Caco-2 (cell line): Measurements from ENCODE around the gene GCC2. TPM values are rescaled to one million over a fixed set of nuclear protein-coding genes. Genes with fewer than 3 reads are reported as not detected.

Experiments used
- BruUV-seq: library from RNA; stranded (reverse); fragments of 400-500 nt; replicated peaks from 2 replicates; lab custom pipeline; 2021; lab: Mats Ljungman, UMichigan
- CTCF ChIA-PET: fragments of 300-600 bp; sonication (Branson Sonifier 250); formaldehyde crosslinking; loops from one replicate; lab custom pipeline; 2022; ENCODE audit warnings: antibody characterized with exemption; lab: Charles Lee
- POLR2A ChIA-PET: fragments of 300-600 bp; sonication (Branson Sonifier 250); formaldehyde crosslinking; loops from one replicate; lab custom pipeline; 2022; ENCODE audit warnings: antibody characterized with exemption; lab: Charles Lee
- DNase-seq, 2 experiments: peaks; one replicate each; pipeline versions ENCODE4 v3.0.0 to v3.0.0-alpha.2; 2020 to 2022
- H3K27me3 ChIP-seq: replicated peaks from 2 replicates; pipeline ENCODE4 v1.6.0; 2011; ENCODE audit warnings: low read length; ENCODE audit not compliant: control insufficient read depth, insufficient read depth
- H3K36me3 ChIP-seq: 2 replicates; pipeline ENCODE4 v1.5.1; 2011; ENCODE audit warnings: low read length; ENCODE audit not compliant: control insufficient read depth, insufficient read depth
- H3K4me1 ChIP-seq: fragments of 250-450 bp; sonication (Bioruptor Pico); 2 replicates; pipeline ENCODE4 v1.5.1; 2020; ENCODE audit warnings: mild to moderate bottlenecking
- H3K4me3 ChIP-seq: 2 replicates; pipeline ENCODE4 v1.5.1; 2011; ENCODE audit warnings: low read depth, mild to moderate bottlenecking, control low read depth, low read length
- H3K9me3 ChIP-seq: fragments of 250-450 bp; sonication (Bioruptor Pico); 2 replicates; pipeline ENCODE4 v1.5.1; 2020; ENCODE audit warnings: mild to moderate bottlenecking, moderate library complexity
- H3K27ac Mint-ChIP-seq: one replicate; pipeline ENCODE4 v1.8.0; 2022; ENCODE audit warnings: mixed read lengths; ENCODE audit not compliant: unreplicated experiment
- H3K27me3 Mint-ChIP-seq: one replicate; pipeline ENCODE4 v1.8.0; 2022; ENCODE audit warnings: mixed read lengths; ENCODE audit not compliant: insufficient read depth, unreplicated experiment
- H3K36me3 Mint-ChIP-seq: one replicate; pipeline ENCODE4 v1.8.0; 2022; ENCODE audit warnings: mild to moderate bottlenecking, mixed read lengths; ENCODE audit not compliant: insufficient read depth, unreplicated experiment
- H3K4me1 Mint-ChIP-seq: one replicate; pipeline ENCODE4 v1.8.0; 2022; ENCODE audit warnings: low read depth, mixed read lengths; ENCODE audit not compliant: unreplicated experiment
- H3K4me3 Mint-ChIP-seq: one replicate; pipeline ENCODE4 v1.8.0; 2022; ENCODE audit warnings: mild to moderate bottlenecking, moderate library complexity, mixed read lengths; ENCODE audit not compliant: unreplicated experiment
- H3K9me3 Mint-ChIP-seq: one replicate; pipeline ENCODE4 v1.8.0; 2022; ENCODE audit warnings: mixed read lengths; ENCODE audit not compliant: unreplicated experiment
- intact Hi-C: fragments of 100-400 bp; cut with micrococcal nuclease; formaldehyde crosslinking; loops from one replicate; pipeline ENCODE4 v1.10.0; 2022; ENCODE audit not compliant: unreplicated experiment
- total RNA-seq: library from RNA; stranded (reverse); gene quantifications from 2 replicates; pipeline ENCODE4 v1.2.3, GENCODE V29; 2022
- TF ChIP-seq, protein P1 (sequence below), 2 experiments: fragments of 200-600 bp in 1 of 2; IDR thresholded peaks; 1 replicate in 1 of 2; 2 replicates in 1 of 2; pipeline versions ENCODE4 v1.5.1 to v1.8.0; 2011 to 2022; ENCODE audit warnings: antibody characterized with exemption in 1 of 2, control low read depth in 1 of 2, inconsistent platforms in 1 of 2, low read depth in 1 of 2, low read length in 1 of 2, mild to moderate bottlenecking in 1 of 2, moderate library complexity in 1 of 2; ENCODE audit not compliant: insufficient read depth in 1 of 2, severe bottlenecking in 1 of 2, unreplicated experiment in 1 of 2

Gene GCC2
- total RNA-seq, 1 experiment from 2014 or later: 46.2 TPM

DNA sequence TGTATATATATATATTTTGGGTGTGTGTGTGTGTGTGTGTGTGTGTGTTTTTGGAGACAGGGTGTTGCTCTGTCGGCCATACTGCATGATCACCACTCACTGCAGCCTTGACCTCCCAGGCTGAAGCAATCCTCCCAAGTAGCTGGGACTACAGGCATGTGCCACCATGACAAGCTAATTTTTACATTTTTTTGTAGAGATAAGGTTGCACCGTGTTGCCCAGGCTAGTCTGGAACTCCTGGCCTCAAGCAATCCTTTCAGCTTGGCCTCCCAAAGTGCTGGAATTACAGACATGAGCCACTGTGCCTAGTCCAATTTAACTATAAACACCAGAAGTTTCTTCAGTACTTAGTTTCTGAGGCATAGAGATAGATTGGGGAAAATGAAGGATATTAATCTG, 103.6 kb downstream of the GCC2 start:
- TF ChIP-seq, protein P1, sequence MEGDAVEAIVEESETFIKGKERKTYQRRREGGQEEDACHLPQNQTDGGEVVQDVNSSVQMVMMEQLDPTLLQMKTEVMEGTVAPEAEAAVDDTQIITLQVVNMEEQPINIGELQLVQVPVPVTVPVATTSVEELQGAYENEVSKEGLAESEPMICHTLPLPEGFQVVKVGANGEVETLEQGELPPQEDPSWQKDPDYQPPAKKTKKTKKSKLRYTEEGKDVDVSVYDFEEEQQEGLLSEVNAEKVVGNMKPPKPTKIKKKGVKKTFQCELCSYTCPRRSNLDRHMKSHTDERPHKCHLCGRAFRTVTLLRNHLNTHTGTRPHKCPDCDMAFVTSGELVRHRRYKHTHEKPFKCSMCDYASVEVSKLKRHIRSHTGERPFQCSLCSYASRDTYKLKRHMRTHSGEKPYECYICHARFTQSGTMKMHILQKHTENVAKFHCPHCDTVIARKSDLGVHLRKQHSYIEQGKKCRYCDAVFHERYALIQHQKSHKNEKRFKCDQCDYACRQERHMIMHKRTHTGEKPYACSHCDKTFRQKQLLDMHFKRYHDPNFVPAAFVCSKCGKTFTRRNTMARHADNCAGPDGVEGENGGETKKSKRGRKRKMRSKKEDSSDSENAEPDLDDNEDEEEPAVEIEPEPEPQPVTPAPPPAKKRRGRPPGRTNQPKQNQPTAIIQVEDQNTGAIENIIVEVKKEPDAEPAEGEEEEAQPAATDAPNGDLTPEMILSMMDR (IDR thresholded peaks at IDR 0.05; ENCODE audit: insufficient read depth in 1 of 2, low read depth in 1 of 2, low read length in 1 of 2, severe bottlenecking in 1 of 2, unreplicated experiment in 1 of 2): no peak
- Histone ChIP-seq H3K27me3 (no peaks in the 10 kb centered on the region), H3K9me3 (no peaks in the 10 kb centered on the region), H3K36me3 (no peaks in the 10 kb centered on the region), H3K4me1 (no peaks in the 10 kb centered on the region), H3K4me3 (no peak overlapping the region)
- H3K9me3 Mint-ChIP-seq: no peaks in the 10 kb centered on the region
- H3K27ac Mint-ChIP-seq: no peak overlapping the region
- intact Hi-C loops: no loop called here
- no peak for DNase-seq
- CTCF ChIA-PET: no interaction called here
- POLR2A ChIA-PET: no interaction called here
- H3K4me1 Mint-ChIP-seq: peaks cover 4% of the 10 kb centered on the region
- peaks cover 4% of the 10 kb centered on the region for H3K36me3 Mint-ChIP-seq
- H3K27me3 Mint-ChIP-seq: no peaks in the 10 kb centered on the region
- H3K4me3 Mint-ChIP-seq: no peak overlapping the region
- no TSS peak for BruUV-seq

DNA sequence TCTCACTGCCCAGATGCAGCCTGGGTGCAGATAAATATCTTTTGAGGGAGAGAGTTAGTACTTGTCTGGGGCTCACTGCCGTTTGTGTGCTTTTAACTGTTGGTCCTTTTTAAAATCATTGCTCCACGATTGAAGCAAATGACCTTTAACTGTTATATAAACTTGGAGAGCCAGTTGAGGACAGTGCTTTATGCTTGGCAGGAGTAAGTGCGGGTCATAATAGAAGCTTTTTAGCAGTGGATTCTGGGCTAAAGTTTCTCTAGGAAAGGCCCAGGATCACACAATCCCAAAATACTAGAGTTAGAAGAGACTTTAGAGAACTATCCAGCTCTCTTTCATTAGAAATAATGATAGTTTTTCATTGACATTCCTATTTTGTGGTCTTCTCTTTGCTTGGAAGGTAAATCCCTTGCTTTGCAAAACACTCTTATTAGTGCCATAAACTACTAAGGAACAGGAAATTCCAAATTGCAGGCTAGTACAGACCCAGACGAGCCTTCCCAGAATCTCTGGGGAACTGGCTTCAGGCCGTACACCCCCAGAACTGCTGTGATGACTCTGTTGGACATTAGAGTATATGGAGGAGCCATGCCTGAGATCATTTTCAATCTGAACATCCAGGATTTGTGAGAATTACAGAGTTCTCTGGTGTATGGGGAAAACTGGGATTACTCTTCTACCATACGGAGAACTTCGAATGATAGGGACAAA, 104.4 kb downstream of the GCC2 start:
- intact Hi-C loops: no loop called here
- no peak overlapping the region for H3K4me3 Mint-ChIP-seq
- H3K9me3 ChIP-seq: no peaks in the 10 kb centered on the region
- H3K36me3 Mint-ChIP-seq: peaks cover 4% of the 10 kb centered on the region
- POLR2A ChIA-PET: no interaction called here
- H3K27me3 Mint-ChIP-seq: no peaks in the 10 kb centered on the region
- CTCF ChIA-PET: no interaction called here
- H3K27me3 ChIP-seq: no peaks in the 10 kb centered on the region
- peaks cover 4% of the 10 kb centered on the region for H3K4me1 Mint-ChIP-seq
- BruUV-seq: no TSS peak
- TF ChIP-seq, protein P1 (IDR thresholded peaks at IDR 0.05; ENCODE audit: insufficient read depth in 1 of 2, low read depth in 1 of 2, low read length in 1 of 2, severe bottlenecking in 1 of 2, unreplicated experiment in 1 of 2): no peak
- no peak for DNase-seq
- H3K4me3 ChIP-seq: no peak overlapping the region
- no peaks in the 10 kb centered on the region for H3K9me3 Mint-ChIP-seq
- H3K27ac Mint-ChIP-seq: no peak overlapping the region
- no peaks in the 10 kb centered on the region for H3K36me3 ChIP-seq
- H3K4me1 ChIP-seq: no peaks in the 10 kb centered on the region

DNA sequence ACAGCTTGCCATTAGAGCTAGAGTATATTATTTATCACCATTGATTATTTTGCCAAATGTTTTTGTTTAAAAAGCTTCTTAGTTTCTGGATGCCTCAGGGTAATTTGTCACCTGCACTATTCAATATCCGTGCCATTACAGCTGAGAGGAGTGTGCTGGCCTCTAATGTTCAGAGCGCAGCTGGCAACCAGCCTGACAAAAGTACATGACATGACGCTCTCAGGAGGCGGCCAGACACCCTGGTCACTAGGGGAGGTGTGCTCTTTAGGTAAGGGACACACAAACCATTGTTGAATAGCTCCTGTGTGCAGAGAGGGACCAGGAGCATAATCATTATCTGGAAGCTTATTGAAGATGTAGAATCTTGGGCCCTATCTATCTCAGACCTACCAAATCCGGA, 105.5 kb downstream of the GCC2 start:
- DNase-seq: no peak
- Histone ChIP-seq H3K27me3 (no peaks in the 10 kb centered on the region), H3K9me3 (no peaks in the 10 kb centered on the region), H3K4me3 (no peak overlapping the region), H3K36me3 (no peaks in the 10 kb centered on the region), H3K4me1 (no peaks in the 10 kb centered on the region)
- Mint-ChIP-seq H3K4me3 (no peak overlapping the region), H3K27ac (peak overlapping the region; percentile 43), H3K4me1 (peaks cover 4% of the 10 kb centered on the region), H3K27me3 (no peaks in the 10 kb centered on the region), H3K9me3 (no peaks in the 10 kb centered on the region), H3K36me3 (peaks cover 4% of the 10 kb centered on the region)
- CTCF ChIA-PET: no interaction called here
- intact Hi-C loops: no loop called here
- BruUV-seq: no TSS peak
- POLR2A ChIA-PET: no interaction called here
- TF ChIP-seq, protein P1 (IDR thresholded peaks at IDR 0.05; ENCODE audit: insufficient read depth in 1 of 2, low read depth in 1 of 2, low read length in 1 of 2, severe bottlenecking in 1 of 2, unreplicated experiment in 1 of 2): no peak
